NCI-H2196 treated with DMSO at 0.1 percent for 48 hours (cell line): ENCODE data around the gene TOR1AIP1.
"Not testable (repeated sequence)": the region's sequence is repeated elsewhere in the genome, so short reads cannot be mapped to it uniquely, and the experiment has no call there.

Source experiments
- DNase-seq: peaks from one replicate; lab custom pipeline; 2025; ENCODE audit not compliant: unreplicated experiment; lab: John Stamatoyannopoulos, UW

Gene TOR1AIP1, protein sequence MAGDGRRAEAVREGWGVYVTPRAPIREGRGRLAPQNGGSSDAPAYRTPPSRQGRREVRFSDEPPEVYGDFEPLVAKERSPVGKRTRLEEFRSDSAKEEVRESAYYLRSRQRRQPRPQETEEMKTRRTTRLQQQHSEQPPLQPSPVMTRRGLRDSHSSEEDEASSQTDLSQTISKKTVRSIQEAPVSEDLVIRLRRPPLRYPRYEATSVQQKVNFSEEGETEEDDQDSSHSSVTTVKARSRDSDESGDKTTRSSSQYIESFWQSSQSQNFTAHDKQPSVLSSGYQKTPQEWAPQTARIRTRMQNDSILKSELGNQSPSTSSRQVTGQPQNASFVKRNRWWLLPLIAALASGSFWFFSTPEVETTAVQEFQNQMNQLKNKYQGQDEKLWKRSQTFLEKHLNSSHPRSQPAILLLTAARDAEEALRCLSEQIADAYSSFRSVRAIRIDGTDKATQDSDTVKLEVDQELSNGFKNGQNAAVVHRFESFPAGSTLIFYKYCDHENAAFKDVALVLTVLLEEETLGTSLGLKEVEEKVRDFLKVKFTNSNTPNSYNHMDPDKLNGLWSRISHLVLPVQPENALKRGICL

DNA sequence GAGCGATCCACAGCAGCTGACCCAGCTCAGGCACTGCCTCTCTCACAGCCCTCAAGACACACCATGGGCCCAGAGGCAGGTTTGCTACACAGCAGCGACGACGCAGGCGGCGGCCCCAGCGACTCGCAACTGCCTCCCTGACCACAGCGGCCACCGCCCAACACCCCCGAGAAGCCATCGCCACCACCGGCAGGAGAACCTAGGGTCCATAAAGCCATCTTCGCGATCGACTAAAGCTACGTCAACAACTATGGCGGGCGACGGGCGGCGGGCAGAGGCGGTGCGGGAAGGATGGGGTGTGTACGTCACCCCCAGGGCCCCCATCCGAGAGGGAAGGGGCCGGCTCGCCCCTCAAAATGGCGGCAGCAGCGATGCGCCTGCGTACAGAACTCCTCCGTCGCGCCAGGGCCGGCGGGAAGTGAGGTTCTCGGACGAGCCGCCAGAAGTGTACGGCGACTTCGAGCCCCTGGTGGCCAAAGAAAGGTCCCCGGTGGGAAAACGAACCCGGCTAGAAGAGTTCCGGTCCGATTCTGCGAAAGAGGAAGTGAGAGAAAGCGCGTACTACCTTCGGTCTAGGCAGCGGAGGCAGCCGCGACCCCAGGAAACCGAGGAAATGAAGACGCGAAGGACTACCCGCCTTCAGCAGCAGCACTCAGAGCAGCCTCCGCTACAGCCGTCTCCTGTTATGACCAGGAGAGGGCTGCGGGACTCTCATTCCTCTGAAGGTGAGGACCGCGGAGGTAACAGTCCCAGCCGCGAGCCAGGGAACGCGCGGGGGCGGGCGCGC lies at the start of gene TOR1AIP1:
TSS of gene TOR1AIP1 (plus strand) at position 33 of the 787 bp plus-strand sequence. CDS start at position 251, 218 bp downstream.
- peak; percentile 89 for DNase-seq

DNA sequence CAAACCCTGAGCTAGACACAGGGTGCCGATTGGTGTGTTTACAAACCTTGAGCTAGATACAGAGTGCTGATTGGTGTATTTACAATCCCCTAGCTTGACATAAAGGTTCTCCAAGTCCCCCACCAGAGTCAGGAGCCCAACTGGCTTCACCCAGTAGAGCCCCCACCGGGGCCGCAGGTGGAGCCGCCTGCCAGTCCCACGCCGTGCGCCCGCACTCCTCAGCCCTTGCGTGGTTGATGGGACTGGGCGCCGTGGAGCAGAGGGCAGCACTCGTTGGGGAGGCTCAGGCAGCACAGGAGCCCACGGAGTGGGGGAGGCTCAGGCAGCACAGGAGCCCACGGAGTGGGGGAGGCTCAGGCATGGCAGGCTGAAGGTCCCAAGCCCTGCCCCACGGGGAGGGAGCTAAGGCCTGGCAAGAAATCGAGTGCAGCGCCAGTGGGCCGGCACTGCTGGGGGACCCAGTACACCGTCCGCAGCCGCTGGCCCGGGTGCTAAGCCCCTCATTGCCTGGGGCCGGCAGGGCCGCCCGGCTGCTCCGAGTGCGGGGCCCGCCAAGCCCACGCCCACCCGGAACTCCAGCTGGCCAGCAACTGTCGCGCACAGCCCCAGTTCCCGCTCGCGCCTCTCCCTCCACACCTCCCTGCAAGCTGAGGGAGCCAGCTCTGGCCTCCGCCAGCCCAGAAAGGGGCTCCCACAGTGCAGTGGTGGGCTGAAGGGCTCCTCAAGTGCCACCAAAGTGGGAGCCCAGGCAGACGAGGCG lies 45.2 kb upstream of the TOR1AIP1 start:
- DNase-seq: not testable (repeated sequence)

DNA sequence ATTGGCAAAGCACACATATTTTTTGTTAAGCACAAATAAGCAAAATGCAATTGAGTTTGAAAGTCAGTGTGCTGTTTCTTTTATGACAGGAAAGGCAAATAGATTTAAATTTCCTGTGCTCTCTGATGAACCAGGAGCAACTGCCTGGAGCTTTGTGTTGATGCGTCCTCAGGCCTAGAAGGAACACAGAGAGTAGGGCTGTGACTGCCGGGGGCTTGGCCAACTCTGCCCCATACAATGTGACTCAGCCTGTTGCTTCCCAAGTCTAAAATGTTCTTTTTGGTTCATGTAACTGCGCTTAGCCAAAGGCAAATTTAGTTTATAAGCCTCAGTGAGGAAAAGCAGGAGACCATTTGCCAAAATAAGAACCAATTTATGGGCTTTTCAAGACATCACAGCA lies 42.0 kb upstream of the TOR1AIP1 start:
- DNase-seq: no peak

DNA sequence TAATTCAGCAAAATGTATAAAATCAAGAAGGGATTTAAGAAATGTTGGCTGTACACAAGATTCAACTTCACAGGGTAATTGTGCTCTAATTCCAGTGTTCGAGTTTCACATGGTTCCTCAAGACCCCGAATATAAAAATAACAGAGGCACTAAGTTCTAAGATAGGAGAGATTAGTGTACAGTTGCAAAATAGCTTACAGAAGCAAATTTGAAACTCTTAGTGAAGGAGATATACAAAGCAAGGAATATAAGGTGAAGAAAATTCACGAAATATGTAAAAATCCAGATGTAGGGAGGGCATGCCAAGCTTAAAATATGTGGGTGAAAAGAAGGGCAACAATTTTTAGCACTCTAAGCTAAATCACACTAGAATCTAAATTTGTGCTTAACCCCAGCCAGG lies 33.9 kb upstream of the TOR1AIP1 start:
- no peak for DNase-seq

DNA sequence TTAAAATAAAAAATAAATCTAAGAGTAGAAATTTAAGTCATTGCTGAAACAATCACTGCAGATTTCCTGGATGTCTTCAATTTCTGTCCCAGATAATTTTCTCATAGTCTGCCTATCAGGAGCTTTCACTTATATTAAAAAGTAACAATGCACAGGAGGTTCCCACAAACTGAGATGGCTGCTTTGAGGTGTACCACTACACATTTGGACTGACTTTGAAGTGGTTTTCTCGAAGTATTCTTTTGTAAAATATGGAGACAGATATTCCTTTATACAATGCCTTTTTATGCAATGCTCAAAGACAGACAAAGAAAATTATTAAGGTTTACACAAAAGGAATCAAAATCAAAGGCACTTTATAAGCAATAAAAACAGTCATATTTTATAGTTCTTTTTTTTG lies 29.0 kb upstream of the TOR1AIP1 start:
- no peak for DNase-seq

DNA sequence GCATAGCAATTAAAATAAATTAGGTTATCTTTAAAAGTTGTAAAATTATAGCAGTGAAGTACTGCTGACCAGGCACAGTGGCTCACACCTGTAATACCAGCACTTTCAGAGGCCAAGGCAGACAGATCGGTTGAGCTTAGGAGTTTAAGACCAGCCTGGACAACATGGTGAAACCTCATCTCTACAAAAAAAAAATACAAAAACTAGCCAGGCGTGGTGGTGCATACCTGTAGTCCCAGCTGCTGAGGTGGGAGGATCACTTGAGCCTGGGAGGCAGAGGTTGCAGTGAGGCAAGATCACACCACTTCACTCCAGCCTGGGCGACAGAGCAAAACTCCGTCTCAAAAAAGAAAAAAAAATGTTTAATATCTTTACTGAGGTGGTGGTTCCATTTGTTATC lies 26.3 kb upstream of the TOR1AIP1 start:
- not testable (repeated sequence) for DNase-seq

DNA sequence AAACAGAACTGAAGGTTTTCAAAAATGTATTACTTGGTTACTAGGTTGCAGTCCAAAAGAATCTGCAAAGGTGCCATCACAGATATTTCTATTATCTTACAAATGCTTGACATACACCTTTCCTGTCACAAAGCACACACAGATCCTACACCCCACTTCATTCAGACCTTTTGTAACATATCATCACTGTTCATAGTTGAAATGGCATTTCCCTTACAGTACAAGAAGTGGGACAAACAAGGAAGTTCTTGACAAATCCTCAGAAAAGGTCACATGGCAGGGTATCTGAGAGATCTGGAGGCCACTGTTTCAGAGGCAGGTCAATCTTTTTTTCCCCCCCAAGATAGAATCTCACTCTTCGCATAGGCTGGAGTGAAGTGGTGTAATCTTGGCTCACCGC lies 25.8 kb upstream of the TOR1AIP1 start:
- no peak for DNase-seq

DNA sequence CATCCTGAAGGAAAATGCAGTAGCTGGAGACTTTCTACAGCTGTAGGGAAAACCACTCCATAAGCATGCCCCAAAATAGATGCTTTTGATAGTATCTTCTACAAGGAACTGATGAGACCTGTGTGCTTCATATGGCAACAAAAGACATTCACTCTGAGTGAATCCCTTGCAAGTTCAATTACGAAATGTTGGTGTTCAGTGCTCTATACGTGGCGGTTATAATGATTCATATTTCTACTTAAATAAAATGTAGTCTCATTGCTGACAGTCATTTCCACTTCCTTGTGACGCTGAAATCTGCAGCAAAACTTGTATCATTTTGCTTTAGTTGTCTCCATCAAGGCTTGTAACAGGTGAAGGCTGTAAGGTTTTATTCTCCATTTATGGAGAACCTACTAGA lies 25.1 kb upstream of the TOR1AIP1 start:
- no peak for DNase-seq

DNA sequence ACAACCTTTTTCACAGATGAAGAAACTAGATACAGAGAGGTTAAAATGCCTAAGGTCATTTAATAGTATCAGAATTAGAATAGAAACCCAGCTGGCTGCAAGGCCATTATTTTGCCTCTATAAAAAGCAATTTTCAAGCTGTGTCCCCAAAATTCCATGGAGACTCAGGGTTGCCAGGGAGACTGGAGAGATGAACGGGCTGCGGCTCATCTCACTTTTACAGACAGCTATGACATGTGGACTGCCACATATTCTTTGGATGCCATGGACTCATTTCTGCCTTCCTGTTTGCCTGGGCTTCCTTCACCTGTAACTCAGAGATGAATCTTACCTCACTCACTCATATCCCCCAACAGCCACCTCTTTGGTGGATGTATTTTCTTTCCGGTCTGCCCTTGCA lies 21.4 kb upstream of the TOR1AIP1 start:
- DNase-seq: no peak

DNA sequence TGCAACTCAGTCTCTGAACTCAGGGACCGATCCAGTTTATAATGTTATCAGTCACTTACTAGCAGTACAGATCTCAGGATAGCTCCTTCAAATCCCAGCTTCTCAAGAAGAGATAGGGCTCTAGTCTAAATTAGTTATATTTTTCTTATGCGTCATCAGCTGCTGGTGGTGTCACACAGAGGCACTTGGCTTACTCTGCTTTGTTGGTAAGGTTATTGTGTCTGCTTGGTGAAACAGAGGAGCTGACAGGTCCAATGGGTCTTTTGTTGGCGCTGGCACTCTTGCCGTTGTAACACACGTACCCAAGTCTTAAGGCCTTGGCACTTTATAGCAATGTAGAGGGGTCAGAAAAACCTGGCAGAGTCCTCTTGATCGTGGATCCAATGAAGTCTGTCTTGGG lies 16.7 kb upstream of the TOR1AIP1 start:
- DNase-seq: no peak

DNA sequence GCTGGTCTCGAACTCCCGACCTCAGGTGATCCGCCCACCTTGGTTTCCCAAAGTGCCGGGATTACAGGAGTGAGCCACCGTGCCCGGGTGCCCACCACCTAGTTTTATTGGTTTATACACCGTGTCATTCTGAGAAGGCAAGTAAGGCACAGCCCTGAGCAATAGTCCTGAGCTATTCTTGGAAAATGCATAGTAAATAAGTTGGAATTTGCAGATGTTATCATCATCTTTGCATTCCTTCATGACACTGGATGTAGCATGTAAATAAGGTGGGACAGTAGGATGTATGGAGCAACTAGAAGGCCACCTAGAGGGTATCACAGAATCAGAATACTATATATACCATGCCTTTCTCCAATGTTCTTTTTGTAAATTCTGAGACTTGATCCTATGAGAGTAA lies 15.5 kb upstream of the TOR1AIP1 start:
- DNase-seq: no peak

DNA sequence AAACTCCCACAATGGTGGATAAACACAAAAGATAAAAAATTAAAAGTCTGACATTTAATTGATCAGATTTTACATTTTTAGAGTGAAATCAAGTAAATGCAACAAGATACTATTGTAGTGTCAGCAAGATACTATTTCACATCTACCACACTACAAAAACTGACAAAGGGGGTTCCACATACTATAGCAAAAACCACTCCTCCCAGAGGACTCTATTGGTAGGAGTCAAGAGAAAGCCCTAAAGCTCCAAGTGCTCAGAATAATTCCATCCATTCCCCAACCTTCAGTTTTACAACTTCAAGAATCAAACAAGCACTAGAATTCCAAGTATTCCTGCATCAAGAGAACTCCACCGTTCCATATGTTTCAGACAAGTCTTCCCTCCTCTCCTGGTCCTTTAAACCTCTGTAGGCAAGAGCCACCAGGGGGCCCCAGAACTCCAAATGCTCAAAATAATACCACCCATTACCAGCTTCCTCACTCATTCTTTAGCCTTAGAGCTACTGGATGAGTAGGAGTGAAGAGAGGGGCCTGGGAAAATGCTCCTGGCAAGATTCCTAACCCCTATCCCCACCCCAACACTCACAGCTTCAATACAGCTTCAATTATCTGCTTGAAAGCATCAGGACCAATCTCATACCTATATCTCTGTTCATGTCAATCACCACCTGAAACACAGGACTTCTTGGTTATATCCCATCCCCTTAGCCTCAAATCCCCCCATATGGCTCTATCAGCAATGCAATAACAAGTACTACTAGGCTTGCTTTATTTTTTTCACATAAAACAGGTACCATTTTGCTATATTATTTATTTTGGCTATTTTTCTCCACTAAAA lies 14.4 kb upstream of the TOR1AIP1 start:
- no peak for DNase-seq

DNA sequence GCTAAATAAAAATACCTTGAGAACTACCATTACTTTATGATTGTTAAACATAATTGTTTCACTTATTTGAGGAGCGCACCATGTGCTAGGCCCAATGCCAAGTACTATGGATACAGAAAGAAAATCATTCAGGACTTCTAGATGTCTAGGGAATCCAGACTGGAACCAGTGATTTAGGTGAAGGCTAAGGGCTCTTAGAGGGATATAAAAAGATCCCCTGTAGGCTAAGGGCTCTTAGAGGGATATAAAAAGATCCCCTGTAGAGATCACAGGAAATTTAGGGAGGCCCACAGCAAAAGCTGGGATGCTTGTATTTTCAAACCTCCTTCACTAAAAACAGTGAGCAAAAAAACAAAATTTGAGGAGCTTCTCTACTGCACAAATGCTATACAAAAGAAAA lies 11.2 kb upstream of the TOR1AIP1 start:
- no peak for DNase-seq

DNA sequence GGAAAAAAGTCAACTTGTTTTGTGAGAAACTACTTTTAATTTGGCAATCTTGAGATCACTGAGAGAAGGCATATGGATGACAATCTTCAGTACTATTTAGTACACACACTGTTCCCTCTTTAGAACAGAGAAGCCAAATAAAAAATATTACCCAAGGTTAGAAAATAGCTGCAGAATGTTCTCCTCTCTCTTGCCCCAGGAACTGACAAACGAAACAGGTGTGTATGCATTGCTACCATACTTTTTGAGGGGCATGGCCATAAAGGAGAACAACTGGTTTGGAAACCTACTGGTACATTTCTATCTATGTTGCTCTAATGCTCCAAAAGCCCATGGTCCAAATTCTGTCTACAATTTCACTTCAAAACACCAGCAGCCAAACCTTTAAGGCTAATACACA lies 10.1 kb upstream of the TOR1AIP1 start:
- DNase-seq: no peak

DNA sequence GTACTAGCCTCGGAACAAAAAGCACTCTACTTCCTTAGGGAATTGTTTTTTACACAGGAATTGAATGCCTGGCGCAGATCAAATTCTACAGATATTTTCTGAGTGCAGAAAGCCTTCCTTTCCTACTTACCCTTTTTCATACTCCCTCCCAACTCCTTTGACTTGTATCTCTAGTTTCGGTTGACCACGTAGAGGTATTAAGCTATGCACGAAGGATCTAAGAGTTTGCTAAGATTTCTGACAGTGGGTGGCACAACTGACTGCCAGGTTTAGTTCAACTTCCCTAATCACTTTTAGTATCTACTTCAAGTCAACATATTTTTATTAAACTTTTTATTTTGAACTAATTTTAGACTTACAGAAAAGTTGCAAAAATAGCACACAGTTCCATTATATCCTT lies 9.5 kb upstream of the TOR1AIP1 start:
- no peak for DNase-seq

DNA sequence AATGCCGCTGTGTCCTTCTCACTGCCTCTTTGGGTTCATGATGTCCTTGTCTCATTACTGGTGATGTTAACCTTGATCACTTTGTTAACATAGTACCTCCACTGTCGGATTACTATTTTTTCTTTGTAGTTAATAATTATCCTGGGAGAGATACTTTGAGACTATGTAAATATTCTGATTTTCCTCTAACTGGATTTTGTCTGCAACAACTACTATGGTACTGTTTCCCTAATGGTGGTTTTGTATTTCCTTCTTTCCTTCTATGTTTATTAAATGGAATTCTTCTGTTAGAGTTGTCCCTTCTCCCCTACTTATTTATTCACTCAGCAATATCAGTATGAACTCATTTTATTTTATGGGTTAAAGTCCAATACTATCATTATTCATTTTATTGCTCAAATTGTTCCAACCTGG lies 8.6 kb upstream of the TOR1AIP1 start:
- no peak for DNase-seq

DNA sequence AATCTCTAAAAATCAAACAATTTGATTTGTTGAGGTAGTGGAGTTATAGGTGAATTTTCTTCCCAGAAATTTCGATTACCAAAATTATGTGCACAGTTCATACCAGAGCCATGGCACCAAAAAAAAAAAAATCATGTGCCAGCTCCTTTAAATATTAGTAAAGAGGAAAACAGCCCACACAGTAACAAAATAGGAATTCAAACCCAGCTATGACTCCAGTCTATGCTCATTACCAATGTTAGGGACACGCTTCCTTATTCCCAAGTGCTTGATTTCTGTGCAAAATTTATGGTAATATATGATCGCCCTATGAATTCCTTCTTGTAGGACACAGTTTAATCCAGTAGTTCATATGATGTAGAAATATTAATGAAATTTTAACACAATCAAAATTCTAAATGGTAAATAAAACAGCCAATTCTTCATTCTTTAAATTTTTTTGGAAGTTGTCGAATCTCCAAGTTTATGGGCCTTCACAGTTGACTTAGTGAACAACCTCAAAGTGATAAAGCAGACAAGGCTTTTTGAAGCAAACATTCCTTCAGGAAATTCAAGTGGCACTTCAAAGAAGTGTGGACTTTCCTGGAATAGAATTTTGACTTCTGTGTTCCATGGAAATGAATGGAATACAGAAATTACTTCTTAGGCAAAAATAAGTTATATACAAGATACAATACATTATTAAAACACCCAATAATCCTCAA lies 6.3 kb upstream of the TOR1AIP1 start:
- no peak for DNase-seq

DNA sequence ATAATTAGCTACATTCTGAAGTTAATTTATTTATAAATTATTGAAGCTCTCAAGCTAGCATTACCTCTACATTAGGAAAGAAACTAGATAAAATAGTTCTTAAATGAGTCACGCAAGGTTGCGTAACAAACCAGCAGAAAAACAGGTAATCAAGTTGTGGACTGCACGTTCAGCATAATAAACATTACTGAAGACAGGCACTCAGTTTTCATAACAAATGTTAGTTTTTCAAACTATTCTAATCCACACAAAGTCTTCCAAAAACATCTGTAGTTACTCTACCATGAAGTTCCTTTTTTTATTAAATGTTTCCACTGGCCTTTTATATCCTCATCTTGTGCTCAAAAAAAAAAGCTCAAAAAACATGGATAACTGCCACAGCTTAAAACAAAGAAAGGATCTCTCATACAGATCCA lies 5.8 kb upstream of the TOR1AIP1 start:
- DNase-seq: no peak

DNA sequence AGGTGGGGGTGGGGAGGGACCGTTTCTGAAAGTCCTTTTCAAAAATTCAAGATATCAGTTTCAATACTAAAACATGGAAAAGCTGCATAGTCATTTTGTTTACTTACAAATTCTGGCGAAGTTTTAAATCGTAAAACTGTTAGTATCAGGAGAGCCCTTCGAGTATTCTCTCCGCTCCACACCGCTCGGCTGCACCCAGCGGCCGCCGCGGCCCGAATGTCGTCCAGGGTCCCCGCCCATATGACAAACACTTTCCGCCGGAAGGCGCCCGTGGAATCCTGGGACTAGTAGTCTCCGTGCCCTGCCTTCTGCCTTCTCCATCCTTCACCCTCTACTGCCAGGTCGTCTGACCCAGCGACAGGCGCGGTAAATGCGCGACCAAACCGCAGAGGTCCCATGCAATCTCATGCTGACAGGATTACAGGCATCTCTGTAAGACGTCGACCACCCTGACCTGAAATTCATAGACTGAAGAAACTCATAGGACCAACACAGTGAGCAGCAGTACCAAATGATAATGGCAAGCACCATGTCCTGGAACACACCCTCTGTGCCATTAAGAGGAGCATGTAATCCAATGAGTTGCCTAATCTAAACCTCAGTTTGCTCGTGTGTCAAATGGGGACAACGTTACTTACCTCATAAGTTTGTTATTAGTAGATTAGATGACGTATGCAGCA lies 4.4 kb upstream of the TOR1AIP1 start, which contains the start of gene TOR1AIP2:
TSS of gene TOR1AIP2 (minus strand) at position 218 of the 680 bp plus-strand sequence. CDS start 25,138 bp downstream, outside the sequence.
- peak; percentile 85 for DNase-seq
